Measurements from ENCODE around the gene RORC.

The RORC gene

DNA sequence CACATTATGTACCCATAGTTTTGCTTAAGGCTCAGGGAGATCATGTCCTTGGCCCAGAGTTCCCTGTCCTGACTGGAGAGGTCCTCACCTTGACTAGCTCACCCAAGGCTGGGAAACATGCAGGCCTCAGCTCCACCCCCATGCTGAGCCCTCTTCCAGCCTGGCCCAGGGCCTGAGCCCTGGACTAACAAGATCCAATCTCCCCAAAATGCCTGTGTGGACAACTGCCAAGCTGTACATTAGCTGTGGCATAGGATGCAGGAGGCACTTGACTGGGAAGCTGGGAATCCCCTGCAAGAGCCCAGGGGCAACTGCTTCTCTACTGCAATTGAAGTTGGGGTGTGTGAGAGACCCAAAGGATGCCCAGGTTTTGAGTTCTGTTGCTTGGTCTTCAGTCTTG, 28.4 kb downstream of the RORC start:
- TF ChIP-seq, protein P1, sequence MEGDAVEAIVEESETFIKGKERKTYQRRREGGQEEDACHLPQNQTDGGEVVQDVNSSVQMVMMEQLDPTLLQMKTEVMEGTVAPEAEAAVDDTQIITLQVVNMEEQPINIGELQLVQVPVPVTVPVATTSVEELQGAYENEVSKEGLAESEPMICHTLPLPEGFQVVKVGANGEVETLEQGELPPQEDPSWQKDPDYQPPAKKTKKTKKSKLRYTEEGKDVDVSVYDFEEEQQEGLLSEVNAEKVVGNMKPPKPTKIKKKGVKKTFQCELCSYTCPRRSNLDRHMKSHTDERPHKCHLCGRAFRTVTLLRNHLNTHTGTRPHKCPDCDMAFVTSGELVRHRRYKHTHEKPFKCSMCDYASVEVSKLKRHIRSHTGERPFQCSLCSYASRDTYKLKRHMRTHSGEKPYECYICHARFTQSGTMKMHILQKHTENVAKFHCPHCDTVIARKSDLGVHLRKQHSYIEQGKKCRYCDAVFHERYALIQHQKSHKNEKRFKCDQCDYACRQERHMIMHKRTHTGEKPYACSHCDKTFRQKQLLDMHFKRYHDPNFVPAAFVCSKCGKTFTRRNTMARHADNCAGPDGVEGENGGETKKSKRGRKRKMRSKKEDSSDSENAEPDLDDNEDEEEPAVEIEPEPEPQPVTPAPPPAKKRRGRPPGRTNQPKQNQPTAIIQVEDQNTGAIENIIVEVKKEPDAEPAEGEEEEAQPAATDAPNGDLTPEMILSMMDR (conservative IDR thresholded peaks at IDR 0.05; ENCODE audit: low read depth, low read length) = no peak
- DNase-seq (ENCODE audit: low read depth) = no peak
- H3K4me3 ChIP-seq (ENCODE audit: low read depth, low read length) = no peak overlapping the region

DNA sequence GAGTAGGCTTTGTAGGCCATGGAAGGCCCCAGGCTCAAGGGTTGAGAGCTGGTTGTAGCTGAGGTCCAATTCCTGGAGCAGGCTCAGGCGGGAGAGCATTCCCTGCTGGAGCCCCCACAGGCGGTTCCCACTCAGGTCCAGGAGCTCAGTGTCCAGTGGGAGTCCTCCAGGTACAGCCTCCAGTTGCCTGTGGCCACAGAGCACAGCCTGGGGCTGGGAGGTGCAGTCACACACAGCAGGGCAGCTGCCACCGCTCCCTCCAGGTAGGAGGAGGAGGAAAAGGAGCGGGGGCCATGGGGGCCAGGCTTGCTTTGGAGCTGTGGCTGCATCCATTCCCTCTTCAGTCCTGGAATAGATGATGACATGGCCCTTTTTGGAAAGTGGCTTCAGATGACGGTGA, 29.2 kb downstream of the RORC start:
- H3K4me3 ChIP-seq (ENCODE audit: low read depth, low read length) = no peak overlapping the region

GRCh38 chr1:151801846-151802245, 29.8 kb downstream of the RORC start:
- TF ChIP-seq, protein P1 (conservative IDR thresholded peaks at IDR 0.05; ENCODE audit: low read depth, low read length) = no peak
- H3K4me3 ChIP-seq (ENCODE audit: low read depth, low read length) = no peak overlapping the region
- DNase-seq (ENCODE audit: low read depth) = no peak

More for the DNA sequence above, 29.2 kb downstream of the RORC start:
- TF ChIP-seq, protein P1 (conservative IDR thresholded peaks at IDR 0.05; ENCODE audit: low read depth, low read length) = no peak
- no peak for DNase-seq (ENCODE audit: low read depth)

DNA sequence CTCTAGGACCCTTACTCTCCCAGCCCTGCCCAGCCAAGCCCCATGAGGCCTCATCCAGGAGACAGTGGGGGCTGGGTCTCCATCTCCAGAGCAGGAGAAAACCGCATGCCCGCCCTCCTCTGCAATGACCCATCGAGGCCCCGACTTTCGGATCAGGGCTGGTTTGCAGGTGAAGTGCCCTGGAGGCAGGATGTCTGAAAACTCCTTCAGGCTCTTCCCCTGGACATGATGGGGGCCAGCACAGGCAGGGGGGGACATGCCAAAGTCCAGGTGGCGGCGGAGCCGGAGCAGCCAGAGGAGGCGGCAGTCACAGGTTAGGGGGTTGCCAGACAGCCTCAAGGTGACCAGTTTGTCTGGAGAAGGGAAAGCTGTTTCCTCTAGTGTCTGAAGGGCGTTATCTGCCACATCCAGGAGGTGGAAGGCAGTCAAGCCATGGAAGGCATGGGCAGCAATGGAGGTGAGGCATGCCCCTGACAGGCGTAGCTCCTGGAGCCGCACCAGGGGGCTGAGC, 30.2 kb downstream of the RORC start:
- DNase-seq (ENCODE audit: low read depth) = no peak
- H3K4me3 ChIP-seq (ENCODE audit: low read depth, low read length) = no peak overlapping the region
- TF ChIP-seq, protein P1 (conservative IDR thresholded peaks at IDR 0.05; ENCODE audit: low read depth, low read length) = no peak

GRCh38 chr1:151800830-151801229, 30.8 kb downstream of the RORC start:
- TF ChIP-seq, protein P1 (conservative IDR thresholded peaks at IDR 0.05; ENCODE audit: low read depth, low read length) = no peak
- no peak overlapping the region for H3K4me3 ChIP-seq (ENCODE audit: low read depth, low read length)
- DNase-seq (ENCODE audit: low read depth) = no peak

DNA sequence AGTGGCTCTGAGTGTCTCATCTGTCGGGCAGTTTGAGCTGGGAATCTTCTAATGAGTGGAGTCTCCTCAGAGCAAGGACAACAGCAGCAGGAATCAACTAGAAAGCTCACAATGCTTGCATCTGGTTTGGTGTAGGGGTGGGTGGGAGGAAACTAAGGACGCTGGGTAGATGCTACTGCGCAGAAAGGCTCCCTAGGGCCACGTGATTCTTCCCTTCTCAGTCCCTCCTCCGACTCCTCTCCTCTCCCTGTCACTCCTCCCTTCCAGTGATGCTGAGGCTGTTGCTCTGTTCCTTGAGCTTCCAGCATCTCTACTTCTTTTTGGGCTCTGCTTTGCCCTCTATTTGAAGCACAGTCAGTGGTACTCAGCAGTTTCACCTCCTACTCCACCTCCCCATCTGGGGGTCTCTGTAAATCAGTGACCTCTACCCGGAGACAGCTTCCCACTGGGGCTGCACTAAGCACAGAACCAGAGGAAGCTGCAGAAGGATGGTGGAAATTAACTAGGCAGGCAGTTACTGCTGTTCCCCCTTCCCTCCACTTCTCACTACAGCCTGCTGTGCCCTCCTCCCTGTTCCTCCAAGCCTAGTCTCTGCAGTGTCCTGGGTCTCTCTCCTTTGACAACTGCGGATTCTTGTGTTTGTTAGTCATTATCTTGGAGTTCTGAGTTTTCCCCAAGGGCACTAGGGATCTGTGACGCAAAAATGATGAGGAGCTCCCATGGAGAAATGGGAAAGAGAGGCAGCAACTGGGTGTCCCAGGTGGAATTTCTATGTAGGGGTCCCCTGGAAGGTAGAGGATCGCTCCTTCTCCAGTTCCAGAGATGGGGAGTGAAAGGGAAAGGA, 32.2 kb downstream of the RORC start:
- TF ChIP-seq, protein P1 (conservative IDR thresholded peaks at IDR 0.05; ENCODE audit: low read depth, low read length) = no peak
- H3K4me3 ChIP-seq (ENCODE audit: low read depth, low read length) = no peak overlapping the region
- DNase-seq (ENCODE audit: low read depth) = peak; percentile 9

- no peak overlapping the region for H3K4me3 ChIP-seq (ENCODE audit: low read depth, low read length)
- no peak for DNase-seq (ENCODE audit: low read depth)
- TF ChIP-seq, protein P1 (conservative IDR thresholded peaks at IDR 0.05; ENCODE audit: low read depth, low read length) = no peak
Measured at GRCh38 chr1:151798571-151798970, 33.0 kb downstream of the RORC start.

Measured in choroid plexus epithelial cell (primary cell).